HG02884 (cell line): ENCODE measurements around the gene ANKRD12.
"Not testable (repeated sequence)": the region's sequence is repeated elsewhere in the genome, so short reads cannot be mapped to it uniquely, and the experiment has no call there.

Source experiments
- ATAC-seq: cut with Tn5 transposase; IDR thresholded peaks from one replicate; pipeline ENCODE4 v1.9.1; 2021; ENCODE audit warnings: mild to moderate bottlenecking, moderate library complexity; ENCODE audit not compliant: unreplicated experiment

ANKRD12 gene

DNA sequence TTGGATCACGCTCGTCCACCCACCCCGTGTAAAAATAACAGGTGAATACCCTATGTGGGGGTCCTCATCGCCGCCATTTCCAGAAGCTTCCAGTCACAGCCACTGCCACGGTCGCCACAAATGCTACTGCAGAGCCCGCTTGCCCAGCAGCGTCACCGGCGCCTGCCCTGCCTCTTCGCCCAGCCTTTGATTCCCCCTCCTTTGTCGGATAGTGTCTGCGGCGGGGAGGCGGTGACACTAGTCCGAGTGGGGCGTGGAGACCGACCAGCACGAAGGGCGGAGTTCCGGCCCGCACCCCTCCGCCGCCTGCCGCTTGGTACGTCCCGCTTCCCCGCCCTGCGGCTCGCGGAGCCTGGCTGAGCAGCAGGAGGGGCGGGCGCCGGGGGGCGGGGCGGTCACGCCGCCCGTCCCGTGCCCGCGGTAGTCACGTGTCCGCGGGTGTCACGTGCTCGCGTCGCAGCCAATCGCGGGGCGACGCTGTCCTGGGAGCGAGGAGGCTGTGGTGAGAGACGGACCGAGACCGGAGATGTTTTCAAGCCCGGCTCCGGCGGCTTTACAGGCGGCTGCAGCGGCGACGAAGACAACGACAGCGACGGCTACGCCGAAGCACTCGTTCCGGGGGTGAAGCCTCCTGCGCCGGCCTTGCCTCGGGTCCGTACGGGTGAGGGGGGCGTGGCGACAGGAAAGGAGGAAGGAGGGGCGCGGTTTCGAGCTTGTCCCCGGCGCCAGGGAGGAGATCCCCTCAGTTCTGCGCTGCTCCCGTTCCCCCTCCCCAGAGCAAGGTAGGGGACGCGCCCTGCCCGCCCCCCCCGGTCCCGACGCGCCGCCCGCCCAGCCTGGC is at the start of gene ANKRD12:
Gene ANKRD12 (plus strand): TSS at position 467 of the 841 bp plus-strand sequence. CDS start 45,652 bp downstream, outside the sequence.
- ATAC-seq = peak; percentile 58

DNA sequence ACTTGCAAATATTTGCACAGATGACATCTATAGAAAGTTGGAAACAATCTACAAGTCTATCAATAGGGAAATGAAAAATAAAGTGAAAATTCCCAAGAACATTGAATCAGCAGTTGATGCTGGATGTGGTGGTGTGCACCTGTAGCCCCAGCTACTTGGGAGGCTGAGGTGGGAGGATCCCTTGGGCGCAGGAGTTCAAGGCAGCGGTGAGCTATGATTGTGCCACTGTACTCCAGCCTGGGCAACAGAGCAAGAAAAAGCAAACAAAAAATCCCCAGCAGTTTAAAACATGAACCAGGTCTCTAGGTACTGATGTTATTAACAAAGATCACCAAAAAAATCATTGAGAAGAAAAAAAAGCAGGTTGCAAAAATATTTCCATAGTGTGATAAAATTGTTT is 49.4 kb upstream of the ANKRD12 start:
- no peak for ATAC-seq

DNA sequence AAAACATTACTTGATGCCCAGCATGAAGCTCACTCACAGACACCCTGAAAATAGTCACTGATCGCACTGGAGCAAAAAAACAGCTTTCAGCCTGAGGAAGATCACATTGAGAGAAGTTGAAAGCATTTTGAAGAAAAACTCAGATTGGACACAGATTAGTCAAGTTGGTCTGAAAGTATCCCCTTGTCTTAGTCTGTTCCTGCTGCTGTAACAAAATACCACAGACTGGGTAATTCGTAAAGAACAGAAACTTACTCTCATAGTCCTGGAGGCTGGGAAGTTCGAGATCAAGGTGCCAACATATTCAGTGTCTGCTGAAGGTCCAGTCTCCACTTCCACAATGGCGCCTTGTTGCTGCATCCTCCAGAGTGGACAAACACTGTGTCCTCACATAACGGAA is 48.3 kb upstream of the ANKRD12 start:
- no peak for ATAC-seq

DNA sequence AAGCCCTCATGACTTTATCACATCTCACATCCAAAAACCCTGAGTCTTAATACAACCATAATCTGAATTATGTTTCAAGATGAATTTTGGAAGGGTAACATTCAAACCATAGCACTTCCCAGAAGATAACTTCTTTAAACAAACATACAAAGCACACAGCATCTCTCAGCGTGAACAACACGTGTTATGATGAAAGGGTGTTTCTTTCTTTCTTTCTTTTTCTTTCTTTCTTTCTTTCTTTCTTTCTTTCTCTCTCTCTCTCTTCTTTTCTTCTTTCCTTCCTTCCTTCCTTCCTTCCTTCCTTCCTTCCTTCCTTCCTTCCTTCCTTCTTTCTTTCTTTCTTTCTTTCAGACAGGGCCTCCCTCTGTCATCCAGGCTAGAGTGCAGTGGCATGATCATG is 47.9 kb upstream of the ANKRD12 start:
- not testable (repeated sequence) for ATAC-seq

DNA sequence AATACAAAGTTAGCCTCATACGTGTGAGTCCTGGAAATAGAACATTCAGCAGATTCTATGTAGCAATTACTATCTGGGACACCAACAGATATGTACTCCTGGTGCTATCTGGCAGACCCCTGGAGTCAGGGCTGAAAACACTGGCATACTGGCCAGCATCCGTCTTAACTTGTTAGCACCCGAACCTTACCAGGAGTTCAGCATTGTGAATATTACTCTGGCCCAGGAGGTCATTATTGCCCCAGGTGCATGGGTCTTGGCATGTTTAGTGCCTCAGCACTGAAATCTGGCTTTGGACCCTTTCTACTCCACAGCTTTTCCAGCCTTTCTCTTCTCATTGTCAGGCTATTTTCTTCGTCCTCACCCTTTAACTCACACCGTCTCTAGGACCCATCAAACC is 46.0 kb upstream of the ANKRD12 start:
- ATAC-seq = no peak

DNA sequence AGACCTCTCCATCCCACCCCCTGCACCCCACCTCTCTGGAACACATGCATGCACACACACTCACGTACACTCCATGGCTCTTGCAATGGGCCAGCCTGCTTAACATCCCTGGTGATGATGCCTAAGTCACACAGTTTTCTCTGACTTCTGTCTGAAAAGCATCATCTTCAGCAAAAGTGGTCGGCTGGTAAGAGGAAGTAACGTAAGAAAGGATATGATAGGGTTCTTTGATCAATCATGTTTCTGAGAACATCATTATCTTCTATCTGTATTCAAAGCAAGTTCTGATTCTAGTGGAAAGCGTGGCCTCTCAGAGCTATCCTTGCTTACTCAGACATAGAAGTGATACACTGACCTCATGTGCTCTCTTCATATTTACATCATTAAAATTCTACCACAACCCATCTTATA is 45.5 kb upstream of the ANKRD12 start:
- no peak for ATAC-seq

DNA sequence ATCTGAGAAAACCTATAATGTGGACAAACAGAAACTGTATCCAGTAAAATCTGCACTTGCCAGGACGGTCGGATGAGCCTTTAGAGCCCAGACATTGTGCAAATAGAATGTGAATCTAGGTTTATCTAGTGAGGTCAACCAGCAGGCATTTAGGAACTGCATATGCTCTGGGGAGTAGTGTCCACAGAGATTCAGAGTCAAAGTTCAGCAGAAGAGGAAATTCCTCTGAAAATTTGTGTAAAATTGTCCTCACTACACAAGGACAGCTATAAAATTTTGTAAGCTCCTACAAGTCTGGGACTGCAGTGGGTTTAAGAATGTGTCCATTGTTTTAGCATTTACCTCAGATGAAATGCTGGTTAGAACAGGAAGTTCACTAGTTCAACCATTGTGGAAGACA is 43.9 kb upstream of the ANKRD12 start:
- no peak for ATAC-seq

DNA sequence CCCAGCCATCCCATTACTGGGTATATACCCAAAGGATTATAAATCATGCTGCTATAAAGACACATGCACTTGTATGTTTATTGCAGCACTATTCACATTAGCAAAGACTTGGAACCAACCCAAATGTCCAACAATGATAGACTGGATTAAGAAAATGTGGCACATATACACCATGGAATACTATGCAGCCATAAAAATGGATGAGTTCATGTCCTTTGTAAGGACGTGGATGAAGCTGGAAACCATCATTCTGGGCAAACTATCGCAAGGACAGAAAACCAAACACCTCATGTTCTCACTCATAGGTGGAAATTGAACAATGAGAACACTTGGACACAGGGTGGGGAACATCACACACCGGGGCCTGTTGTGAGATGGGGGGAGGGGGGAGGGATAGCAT is 43.5 kb upstream of the ANKRD12 start:
- ATAC-seq = not testable (repeated sequence)

DNA sequence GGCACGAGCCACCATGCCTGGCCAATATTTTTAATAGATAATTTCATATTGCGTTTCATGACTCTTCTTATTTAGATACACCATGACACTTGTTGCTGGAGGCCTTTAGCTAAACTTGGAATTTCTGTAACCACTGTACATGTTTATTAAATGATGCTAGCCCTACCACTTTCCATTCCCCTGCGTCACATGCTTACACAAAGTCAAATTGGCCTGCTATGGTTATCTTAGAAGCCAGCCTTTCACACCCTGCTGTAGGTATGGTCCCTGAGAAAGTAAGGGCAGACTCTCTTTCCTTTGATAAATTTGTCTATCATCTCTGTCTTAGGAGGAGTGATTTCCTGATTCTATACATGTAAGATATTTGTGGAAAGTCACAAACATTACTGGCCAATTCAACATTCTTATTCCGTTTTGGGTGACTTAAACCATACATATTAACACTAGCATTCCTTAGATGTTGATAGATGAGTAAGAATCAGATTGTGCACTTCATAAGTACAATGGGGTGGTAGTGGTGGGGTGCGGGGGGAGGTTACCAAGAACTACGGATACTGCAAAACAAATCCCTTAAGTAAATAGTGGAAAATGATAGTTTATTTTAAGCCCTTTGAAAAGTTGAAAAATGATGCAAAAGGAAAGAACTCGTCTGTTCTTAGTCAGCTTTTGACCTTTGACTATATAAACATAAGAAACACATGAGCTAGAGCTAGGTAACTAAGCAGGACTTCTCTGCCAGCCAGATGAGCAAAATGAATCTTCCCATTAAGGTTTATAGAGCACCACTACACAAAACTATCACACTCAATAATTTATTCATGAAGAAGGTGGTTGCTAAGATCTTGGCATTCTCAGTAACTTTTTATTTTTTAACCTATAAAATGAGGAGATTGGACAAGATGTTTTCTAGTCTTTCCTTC is 42.0 kb upstream of the ANKRD12 start:
- ATAC-seq = no peak

DNA sequence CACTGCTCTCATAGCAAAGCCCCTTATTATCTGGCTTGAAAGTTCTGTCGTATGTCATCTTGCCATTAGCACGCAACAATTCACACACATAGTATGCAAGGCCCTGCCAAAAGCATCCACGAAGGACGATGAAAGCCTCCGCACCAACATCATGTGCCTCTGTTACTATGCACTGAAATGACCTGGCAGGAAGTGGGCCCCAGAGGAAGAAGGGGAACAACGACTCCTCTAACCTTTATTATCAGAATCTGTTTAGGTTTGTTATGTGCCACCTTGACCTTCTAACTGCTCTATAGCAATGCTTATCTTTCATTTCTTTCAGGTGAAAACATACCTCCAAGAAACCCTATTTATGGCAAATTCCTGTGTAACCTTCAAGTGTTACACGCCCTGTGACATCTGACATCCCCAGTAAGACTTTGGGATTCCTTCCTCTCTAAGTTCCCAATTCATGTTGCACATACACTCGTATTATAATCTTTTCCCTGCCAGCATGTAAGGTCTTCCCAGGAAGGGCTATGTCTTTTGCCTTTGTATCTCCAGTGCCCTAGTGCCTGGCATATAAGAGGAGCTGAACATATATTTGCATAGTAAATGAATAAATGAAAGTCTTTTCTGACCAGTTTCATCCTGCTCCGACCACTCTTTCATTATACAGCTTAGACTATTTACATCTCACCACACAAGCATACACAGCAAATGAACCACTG is 41.1 kb upstream of the ANKRD12 start:
- ATAC-seq = peak; percentile 78

DNA sequence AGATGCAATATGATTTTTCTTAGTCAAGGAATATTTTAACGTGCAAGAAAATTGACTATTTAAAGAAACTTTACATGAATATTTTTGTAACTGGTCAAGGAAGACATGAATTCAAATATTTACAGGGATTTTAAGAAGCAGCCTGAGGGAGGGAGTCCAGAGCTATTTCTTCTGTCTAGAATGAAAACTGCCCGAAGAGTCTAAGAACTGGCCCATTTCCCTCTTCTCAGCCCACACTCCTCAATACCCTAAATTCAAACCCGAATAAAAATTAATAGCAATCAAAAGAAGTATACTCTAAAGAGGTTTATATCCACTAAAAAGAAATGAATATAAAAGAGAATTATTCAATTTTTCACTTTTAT is 40.6 kb upstream of the ANKRD12 start:
- no peak for ATAC-seq

DNA sequence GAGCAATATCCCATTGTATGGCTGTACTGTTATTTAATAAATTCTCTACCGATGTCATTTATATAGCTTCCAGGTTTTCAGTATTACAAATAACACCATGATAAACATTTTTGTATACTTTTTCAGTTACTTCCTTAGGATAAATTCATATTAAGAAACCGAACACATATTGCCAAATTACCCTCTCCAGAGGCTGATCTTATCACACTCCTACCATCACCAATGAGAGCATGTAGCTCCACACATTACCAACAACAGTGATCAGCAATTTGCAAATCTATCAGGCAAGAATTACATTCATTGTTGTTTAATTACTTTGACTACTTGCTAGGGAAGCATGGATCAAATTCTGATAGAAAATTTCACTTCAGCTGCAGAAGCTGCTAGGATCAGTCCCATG is 39.9 kb upstream of the ANKRD12 start:
- no peak for ATAC-seq

DNA sequence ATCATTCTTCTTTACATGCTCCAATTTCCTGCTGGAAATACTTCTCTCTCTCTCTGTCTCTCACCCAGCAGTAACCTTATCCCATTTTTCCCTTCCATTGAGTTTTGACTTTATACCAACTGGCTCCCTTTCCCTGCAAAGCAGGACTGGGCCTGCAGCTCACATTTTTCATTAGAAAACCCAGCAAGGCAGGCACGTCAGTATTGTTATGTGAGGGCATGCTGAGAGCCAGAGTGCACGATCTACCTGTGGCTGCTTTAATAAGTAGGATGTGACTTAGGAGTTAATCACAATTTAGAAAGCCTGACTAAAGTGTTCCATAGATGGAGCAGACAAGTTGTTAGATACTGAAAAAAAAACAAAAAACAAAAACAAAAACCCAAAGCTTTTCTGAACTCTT is 39.2 kb upstream of the ANKRD12 start:
- no peak for ATAC-seq

DNA sequence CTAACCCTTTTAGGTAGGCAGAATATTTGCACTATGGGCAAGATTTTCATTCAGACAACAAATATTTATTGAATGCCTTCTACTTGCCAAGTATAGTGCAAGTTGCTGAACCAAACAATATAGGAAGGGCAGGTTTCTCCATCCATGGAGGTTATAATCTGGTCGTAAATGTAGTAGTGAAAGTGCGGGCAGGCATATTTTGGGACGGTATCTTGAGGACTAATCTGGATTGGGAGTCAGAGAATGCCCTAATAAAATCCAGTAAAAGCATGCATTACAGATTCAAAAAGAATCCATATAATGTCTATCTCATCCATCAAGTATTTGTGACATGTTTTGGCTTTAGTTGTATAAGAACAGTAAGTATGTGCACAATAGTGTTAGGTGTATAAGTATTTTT is 35.8 kb upstream of the ANKRD12 start:
- no peak for ATAC-seq

DNA sequence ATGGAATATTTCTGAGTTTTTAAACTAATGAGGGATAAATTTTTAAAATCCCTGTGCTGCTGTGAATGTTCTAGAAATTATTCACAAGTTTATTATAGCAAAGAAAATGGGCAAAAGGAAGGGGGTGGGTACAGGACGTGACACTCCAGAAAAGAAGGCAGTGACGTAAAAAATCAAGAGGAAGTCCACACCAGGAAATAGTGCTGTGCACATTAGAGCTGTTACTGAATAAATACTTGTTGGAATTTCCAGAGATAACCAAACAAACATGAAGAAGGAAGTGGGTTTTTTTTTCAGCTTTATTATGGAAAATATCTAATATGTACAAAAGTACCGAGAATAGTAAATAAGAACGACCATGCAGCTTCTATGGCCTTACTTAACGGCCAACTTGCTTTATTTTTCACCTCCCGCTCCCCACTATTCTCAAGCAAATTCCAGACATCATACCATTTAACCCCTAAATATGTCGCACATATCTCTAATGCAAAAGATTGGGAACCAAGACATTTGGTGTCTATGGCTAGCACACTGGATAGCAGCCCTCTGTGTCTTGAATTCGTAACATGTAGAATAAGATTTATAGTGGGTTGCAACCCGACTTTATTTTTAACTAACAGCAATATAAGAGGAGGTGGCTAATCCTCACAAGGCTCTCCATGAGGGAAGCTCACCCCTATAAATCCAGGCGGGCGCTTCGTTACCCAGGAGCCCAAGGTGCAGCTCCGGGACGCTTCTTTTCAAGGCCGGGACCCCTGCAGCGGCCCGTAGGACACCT is 34.7 kb upstream of the ANKRD12 start:
- peak; percentile 13 for ATAC-seq

DNA sequence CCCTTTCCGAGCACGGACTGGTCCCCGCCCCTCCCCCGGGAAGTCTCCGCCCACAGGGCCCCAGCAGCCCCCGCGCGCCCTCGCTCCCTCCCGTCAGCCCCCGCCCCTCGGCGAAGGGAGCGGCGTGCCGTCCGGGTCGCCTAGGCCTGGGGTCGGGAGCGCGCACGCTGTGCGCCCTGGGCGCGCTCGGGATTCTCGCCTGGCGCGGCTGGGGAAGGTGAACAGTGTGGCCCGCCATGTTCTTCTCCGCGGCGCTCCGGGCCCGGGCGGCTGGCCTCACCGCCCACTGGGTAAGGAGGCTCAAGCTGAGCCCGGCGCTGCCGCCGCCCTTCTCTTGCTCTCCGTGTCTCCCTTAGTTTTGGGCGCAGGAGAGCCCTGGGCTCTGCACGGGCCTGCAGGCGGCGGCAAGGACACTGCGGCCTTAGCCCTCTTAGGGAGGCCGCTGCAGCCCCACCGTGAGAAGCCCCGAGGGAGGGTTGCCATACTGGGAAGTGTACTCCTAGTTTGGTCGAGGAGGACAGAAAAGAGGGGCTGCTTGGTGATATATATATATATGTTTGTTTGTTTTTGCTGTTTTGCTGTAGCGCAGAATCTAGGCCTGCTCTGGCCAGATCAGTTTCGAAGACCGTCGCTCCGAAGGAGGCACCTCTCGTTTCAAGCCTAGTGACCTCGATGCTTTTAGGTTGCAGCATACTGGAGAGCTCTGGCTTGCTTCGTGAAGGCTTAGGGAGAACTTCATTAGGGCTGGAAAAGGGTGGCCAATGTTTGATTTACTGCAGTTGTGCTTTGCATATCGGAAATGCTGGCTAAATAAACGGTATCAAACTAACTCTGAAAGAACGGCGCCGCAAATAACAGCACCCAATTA is 33.8 kb upstream of the ANKRD12 start, which contains the start of gene NDUFV2:
Gene NDUFV2 (plus strand): TSS at position 192 of the 868 bp plus-strand sequence. CDS start 45 bp downstream, at position 237.
- peak; percentile 87 for ATAC-seq

DNA sequence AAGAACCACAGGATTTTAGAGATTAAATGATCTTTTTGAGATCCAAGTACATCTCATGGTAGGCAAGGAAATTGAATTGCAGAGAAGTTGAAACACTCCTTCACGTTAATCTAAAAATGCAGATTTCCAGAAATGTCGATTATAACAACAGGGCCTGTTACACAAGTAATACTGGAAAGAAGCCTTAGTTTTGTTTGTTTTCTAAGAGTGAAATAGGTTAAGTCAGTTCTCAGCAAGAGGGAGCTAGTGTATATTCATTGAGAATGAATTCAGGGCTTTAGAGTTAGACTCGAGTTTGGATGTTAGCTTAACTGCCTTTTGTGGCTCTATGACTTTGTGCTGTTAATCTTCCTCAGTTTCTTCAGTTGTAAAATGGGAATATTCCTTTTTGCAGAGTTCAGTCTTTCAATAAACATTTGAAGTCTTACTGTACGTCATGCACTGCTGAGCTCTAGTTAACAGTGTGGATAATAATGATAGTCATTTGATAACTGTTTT is 33.2 kb upstream of the ANKRD12 start:
- no peak for ATAC-seq

DNA sequence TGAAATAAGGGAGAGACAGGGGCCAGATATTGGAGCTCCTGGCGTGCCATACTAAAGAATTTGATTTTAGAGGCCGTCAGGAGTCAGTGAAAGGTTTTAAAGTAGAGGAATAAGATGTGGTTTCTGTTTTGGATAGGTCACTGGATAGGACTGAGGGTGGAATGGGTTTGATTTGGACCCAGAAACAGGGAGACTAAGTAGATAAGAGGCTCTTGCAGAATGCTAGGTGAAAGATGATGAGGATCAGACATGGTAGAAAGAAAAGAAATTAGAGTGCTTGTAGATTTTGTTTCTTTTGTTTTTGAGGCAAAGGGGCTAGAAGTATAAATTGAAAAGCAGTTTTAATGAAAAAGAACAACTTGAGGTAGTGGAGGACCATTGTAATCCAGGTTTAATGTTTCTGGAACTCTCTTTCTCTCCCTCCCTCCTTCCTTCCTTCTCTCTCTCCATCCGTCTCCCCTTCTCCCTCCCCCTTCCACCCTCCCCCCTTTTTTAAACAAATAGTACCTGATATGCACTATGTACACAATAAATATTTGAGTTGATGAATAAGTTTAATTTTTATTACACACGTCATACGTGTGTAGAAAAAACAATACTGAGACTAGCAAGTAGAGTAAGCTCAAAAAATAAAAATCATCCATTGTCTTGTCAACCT is 32.2 kb upstream of the ANKRD12 start:
- ATAC-seq = no peak

DNA sequence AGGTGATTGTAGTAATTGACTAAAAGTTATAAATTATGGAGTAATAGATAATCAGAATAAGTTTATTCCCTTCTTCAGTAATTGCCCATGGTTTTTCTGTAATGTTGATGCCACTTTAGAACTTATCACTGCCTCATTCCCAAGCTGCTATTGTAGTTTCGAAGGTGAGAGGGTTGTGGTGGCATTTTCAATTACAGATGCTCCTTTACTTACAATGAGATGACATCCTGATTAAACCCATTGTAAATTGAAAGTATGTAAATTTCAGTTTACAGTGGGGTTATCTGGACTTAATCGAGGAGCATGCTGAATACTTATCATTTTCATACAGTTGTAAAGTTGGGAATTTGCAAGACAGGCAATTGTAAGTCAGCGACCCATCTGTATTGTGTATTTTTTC is 31.2 kb upstream of the ANKRD12 start:
- ATAC-seq = no peak
